T-cell (primary cell): ENCODE data around the gene INO80D. TPM values are rescaled to one million over a fixed set of nuclear protein-coding genes. Genes with fewer than 3 reads are reported as not detected.
"Not testable (repeated sequence)": the region's sequence is repeated elsewhere in the genome, so short reads cannot be mapped to it uniquely, and the experiment has no call there.

ENCODE experiments used
- ATAC-seq, 4 experiments: fragments of 200-7000 bp in 3 of 4; fragments of 150-1000 bp in 1 of 4; cut with Tn5 transposase; replicated peaks in 1 of 4; 1 replicate in 3 of 4; 2 replicates in 1 of 4; pipeline ENCODE4 v1.10.0; 2021; ENCODE audit warnings: moderate library complexity in 3 of 4, mild to moderate bottlenecking in 2 of 4, moderate number of reproducible peaks in 1 of 4
- CTCF ChIA-PET, 2 donors: fragments of 300-600 bp; sonication (Branson Sonifier 250); formaldehyde crosslinking; loops; one replicate each; lab custom pipeline; 2022; ENCODE audit warnings: antibody characterized with exemption in 2 of 2; lab: Charles Lee
- POLR2A ChIA-PET, 2 donors: fragments of 300-600 bp; sonication (Branson Sonifier 250); formaldehyde crosslinking; loops; one replicate each; lab custom pipeline; 2022; ENCODE audit warnings: antibody characterized with exemption in 2 of 2; lab: Charles Lee
- DNase-seq, 35 experiments: peaks; one replicate each; pipeline versions ENCODE4 v3.0.0 to v3.0.0-alpha.2; 2013 to 2023
- H3K27ac ChIP-seq: one replicate; pipeline ENCODE4 v1.5.1; 2013; ENCODE audit warnings: low read length
- H3K27me3 ChIP-seq, 2 experiments: replicated peaks in 1 of 2; 1 replicate in 1 of 2; 2 replicates in 1 of 2; pipeline versions ENCODE4 v1.6.1 to v1.7.0; 2013; ENCODE audit warnings: low read length in 1 of 2, mixed read lengths in 1 of 2; ENCODE audit not compliant: control insufficient read depth in 2 of 2, insufficient read depth in 2 of 2; ENCODE audit errors: extremely low read depth in 1 of 2
- H3K36me3 ChIP-seq, 2 donors: 1 replicate in 1 of 2; 2 replicates in 1 of 2; pipeline versions ENCODE4 v1.6.1 to v1.7.0; 2013; ENCODE audit warnings: low read length in 1 of 2; ENCODE audit not compliant: control insufficient read depth in 2 of 2, insufficient read depth in 1 of 2; ENCODE audit errors: extremely low read depth in 1 of 2
- H3K4me1 ChIP-seq, 2 experiments: 1 replicate in 1 of 2; 2 replicates in 1 of 2; pipeline versions ENCODE4 v1.6.1 to v1.7.0; 2013; ENCODE audit warnings: low read length in 2 of 2, mixed read lengths in 1 of 2; ENCODE audit not compliant: insufficient read depth in 2 of 2, control insufficient read depth in 1 of 2; ENCODE audit errors: extremely low read depth in 1 of 2
- H3K4me3 ChIP-seq, 2 donors: 1 replicate in 1 of 2; 2 replicates in 1 of 2; pipeline versions ENCODE4 v1.5.1 to v1.7.0; 2013; ENCODE audit warnings: mild to moderate bottlenecking in 2 of 2, low read length in 1 of 2, moderate library complexity in 1 of 2; ENCODE audit not compliant: control insufficient read depth in 1 of 2; ENCODE audit errors: extremely low read depth in 1 of 2
- H3K9me3 ChIP-seq: 2 replicates; pipeline ENCODE4 v1.7.0; 2013
- H3K27ac Mint-ChIP-seq, 2 donors: one replicate each; pipeline ENCODE4 v1.8.0; 2020 to 2021; ENCODE audit warnings: mild to moderate bottlenecking in 2 of 2, mixed read lengths in 2 of 2
- H3K27me3 Mint-ChIP-seq, 2 donors: one replicate each; pipeline ENCODE4 v1.8.0; 2021 to 2022; ENCODE audit warnings: mixed read lengths in 2 of 2
- H3K36me3 Mint-ChIP-seq: one replicate; pipeline ENCODE4 v1.8.0; 2021; ENCODE audit warnings: mixed read lengths
- H3K4me1 Mint-ChIP-seq, 3 donors: one replicate each; pipeline ENCODE4 v1.8.0; 2020 to 2022; ENCODE audit warnings: mixed read lengths in 3 of 3, mild to moderate bottlenecking in 1 of 3
- H3K4me3 Mint-ChIP-seq, 3 donors: one replicate each; pipeline ENCODE4 v1.8.0; 2020 to 2022; ENCODE audit warnings: mild to moderate bottlenecking in 3 of 3, mixed read lengths in 3 of 3, moderate library complexity in 3 of 3
- H3K9me3 Mint-ChIP-seq, 3 donors: one replicate each; pipeline ENCODE4 v1.8.0; 2020 to 2022; ENCODE audit warnings: mixed read lengths in 3 of 3
- WGBS: methylation state at CpG from one replicate; pipeline ENCODE4 v1.1.5; 2013; ENCODE audit warnings: missing lambda C conversion rate; ENCODE audit not compliant: insufficient coverage; 5-methylcytosine and 5-hydroxymethylcytosine counted together
- total RNA-seq, 35 experiments: library from RNA in 6 of 35; stranded (reverse) in 6 of 35; fragments of 120-200 nt in 1 of 35; gene quantifications; one replicate each; pipeline versions ENCODE4 v1.2.1 to v1.2.4 and lab custom pipeline; 2013 to 2026

Gene INO80D
- total RNA-seq, 5 donors from 2014 or later (not counting 1 experiment from before 2014, with no cell fraction given) = 34.2 to 49.8 (median 41.9) TPM

GRCh38 chr2:206051912-206052311 lies 34.1 kb downstream of the INO80D start:
- WGBS = no CpG with 5 or more reads among the region's 6 CpGs
- H3K9me3 Mint-ChIP-seq = no peaks in the 10 kb centered on the region
- Histone ChIP-seq H3K27ac (no peak overlapping the region), H3K4me1 (peaks cover 2% of the 10 kb centered on the region in 2 experiments), H3K4me3 (no peak overlapping the region), H3K9me3 (no peaks in the 10 kb centered on the region), H3K27me3 (no peaks in the 10 kb centered on the region), H3K36me3 (peaks cover under 1 to 30% of the 10 kb centered on the region in 2 donors)
- H3K4me1 Mint-ChIP-seq = peaks cover 27 to 34% (median 30%) of the 10 kb centered on the region in 3 donors
- DNase-seq (no peak), ATAC-seq (no peak)
- no peaks in the 10 kb centered on the region for H3K27me3 Mint-ChIP-seq
- no peak overlapping the region for H3K27ac Mint-ChIP-seq
- no peak overlapping the region for H3K4me3 Mint-ChIP-seq
- ChIA-PET POLR2A (no interaction called here), CTCF (no interaction called here)
- peaks cover 41% of the 10 kb centered on the region for H3K36me3 Mint-ChIP-seq

GRCh38 chr2:206049392-206049791 lies 36.6 kb downstream of the INO80D start:
- no CpG with 5 or more reads among the region's 1 CpG for WGBS
- CTCF ChIA-PET = no interaction called here
- no peaks in the 10 kb centered on the region for H3K9me3 Mint-ChIP-seq
- ATAC-seq = no peak
- Histone ChIP-seq H3K27ac (no peak overlapping the region), H3K4me3 (no peak overlapping the region), H3K9me3 (no peaks in the 10 kb centered on the region), H3K27me3 (no peaks in the 10 kb centered on the region), H3K36me3 (peaks cover 10 to 29% of the 10 kb centered on the region in 2 donors), H3K4me1 (peaks cover 2% of the 10 kb centered on the region in 2 experiments)
- H3K36me3 Mint-ChIP-seq = peaks cover 47% of the 10 kb centered on the region
- DNase-seq = no peak
- POLR2A ChIA-PET = no interaction called here
- H3K4me1 Mint-ChIP-seq = peaks cover 17 to 20% (median 20%) of the 10 kb centered on the region in 3 donors
- no peak overlapping the region for H3K4me3 Mint-ChIP-seq
- H3K27me3 Mint-ChIP-seq = no peaks in the 10 kb centered on the region
- no peak overlapping the region for H3K27ac Mint-ChIP-seq

- Mint-ChIP-seq H3K4me1 (peaks cover 25 to 42% (median 30%) of the 10 kb centered on the region in 3 donors), H3K27me3 (no peaks in the 10 kb centered on the region), H3K27ac (no peak overlapping the region), H3K9me3 (no peaks in the 10 kb centered on the region), H3K4me3 (no peak overlapping the region), H3K36me3 (peaks cover 60% of the 10 kb centered on the region)
- DNase-seq (no peak), ATAC-seq (no peak)
- H3K9me3 ChIP-seq = no peaks in the 10 kb centered on the region
- peaks cover 2% of the 10 kb centered on the region in 2 experiments for H3K4me1 ChIP-seq
- H3K27ac ChIP-seq = no peak overlapping the region
- peaks cover 14 to 38% of the 10 kb centered on the region in 2 donors for H3K36me3 ChIP-seq
- ChIA-PET CTCF (interaction anchor here (0.6 to 1.3 kb wide), 3 partner anchors 26 to 366 kb away, joined by 3 to 8 read pairs (median 3); no protein-coding TSS in a partner anchor), POLR2A (interaction anchor here in 1 of 2 donors (0.6 kb wide), 1 partner anchor 93 kb away, joined by 4 read pairs; no protein-coding TSS in a partner anchor)
- WGBS = no CpG with 5 or more reads among the region's 1 CpG
- H3K4me3 ChIP-seq = no peak overlapping the region
- no peaks in the 10 kb centered on the region for H3K27me3 ChIP-seq
Observed at GRCh38 chr2:206045251-206045650, 40.7 kb downstream of the INO80D start.

GRCh38 chr2:206040525-206040924 lies 45.4 kb downstream of the INO80D start:
- Mint-ChIP-seq H3K4me1 (peaks cover 21 to 41% (median 33%) of the 10 kb centered on the region in 3 donors), H3K27ac (no peak overlapping the region), H3K4me3 (no peak overlapping the region), H3K36me3 (peaks cover 75% of the 10 kb centered on the region), H3K9me3 (no peaks in the 10 kb centered on the region), H3K27me3 (no peaks in the 10 kb centered on the region)
- ChIA-PET CTCF (no interaction called here), POLR2A (no interaction called here)
- Histone ChIP-seq H3K9me3 (no peaks in the 10 kb centered on the region), H3K27me3 (no peaks in the 10 kb centered on the region), H3K27ac (no peak overlapping the region), H3K4me1 (no peaks in the 10 kb centered on the region), H3K36me3 (peaks cover 3 to 38% of the 10 kb centered on the region in 2 donors), H3K4me3 (no peak overlapping the region)
- DNase-seq (no peak), ATAC-seq (no peak)
- WGBS = 100% methylated on average over 2 of the region's 5 CpGs

GRCh38 chr2:206035393-206035792 lies 50.6 kb downstream of the INO80D start:
- H3K27me3 Mint-ChIP-seq, H3K4me3 Mint-ChIP-seq, H3K9me3 ChIP-seq, CTCF ChIA-PET, H3K4me3 ChIP-seq, H3K27me3 ChIP-seq, H3K4me1 ChIP-seq, DNase-seq, POLR2A ChIA-PET, ATAC-seq, H3K27ac ChIP-seq: not testable (repeated sequence)
- H3K36me3 Mint-ChIP-seq = peaks cover 87% of the 10 kb centered on the region
- peak overlapping the region in 1 of 2 donors; percentile 17 for H3K27ac Mint-ChIP-seq
- peaks cover 10 to 33% of the 10 kb centered on the region in 2 donors for H3K36me3 ChIP-seq
- H3K4me1 Mint-ChIP-seq = peaks cover 47 to 63% (median 60%) of the 10 kb centered on the region in 3 donors
- peaks cover 0 to 17% (median 0%) of the 10 kb centered on the region in 3 donors for H3K9me3 Mint-ChIP-seq
- WGBS = no CpG with 5 or more reads among the region's 3 CpGs

GRCh38 chr2:206033452-206033851 lies 52.5 kb downstream of the INO80D start:
- H3K36me3 ChIP-seq = peaks cover 10 to 34% of the 10 kb centered on the region in 2 donors
- WGBS = no CpG with 5 or more reads among the region's 1 CpG
- H3K27me3 Mint-ChIP-seq, H3K9me3 ChIP-seq, H3K27ac ChIP-seq, H3K27me3 ChIP-seq, H3K4me1 ChIP-seq, CTCF ChIA-PET, ATAC-seq, DNase-seq, H3K4me3 ChIP-seq: not testable (repeated sequence)
- Mint-ChIP-seq H3K9me3 (peaks cover 0 to 17% (median 0%) of the 10 kb centered on the region in 3 donors), H3K36me3 (peaks cover 87% of the 10 kb centered on the region), H3K4me3 (peak overlapping the region in 1 of 3 donors; percentile 2), H3K27ac (peak overlapping the region; percentile 13 to 50), H3K4me1 (peaks cover 48 to 64% (median 61%) of the 10 kb centered on the region in 3 donors)
- POLR2A ChIA-PET = interaction anchor here in 1 of 2 donors (0.6 to 0.7 kb wide), 2 partner anchors 11 to 41 kb away, joined by 3 to 4 read pairs; no protein-coding TSS in a partner anchor
